B cell (primary cell): Measurements from ENCODE around the gene APPBP2. TPM values are rescaled to one million over a fixed set of nuclear protein-coding genes. Genes with fewer than 3 reads are reported as not detected.
"Not testable (repeated sequence)": the region's sequence is repeated elsewhere in the genome, so short reads cannot be mapped to it uniquely, and the experiment has no call there.

Experiments used
- ATAC-seq: fragments of 200-7000 bp; cut with Tn5 transposase; one replicate; pipeline ENCODE4 v1.10.0; 2021; ENCODE audit warnings: low read depth, mild to moderate bottlenecking, moderate number of reproducible peaks, moderate library complexity
- CTCF ChIA-PET: fragments of 350-600 bp; sonication (Branson Sonifier 250); formaldehyde crosslinking; loops from one replicate; lab custom pipeline; 2021; ENCODE audit warnings: antibody characterized with exemption, inconsistent platforms; lab: Charles Lee
- POLR2A ChIA-PET: fragments of 350-600 bp; sonication (Branson Sonifier 250); formaldehyde crosslinking; loops from one replicate; lab custom pipeline; 2021; ENCODE audit warnings: antibody characterized with exemption; lab: Charles Lee
- DNase-seq: peaks from one replicate; pipeline ENCODE4 v3.0.0; 2013
- H2AFZ ChIP-seq: 2 replicates; pipeline ENCODE4 v1.6.1; 2012; ENCODE audit warnings: mild to moderate bottlenecking, low read depth, low read length; ENCODE audit not compliant: insufficient read depth, poor library complexity, severe bottlenecking
- H3K27ac ChIP-seq, 2 donors: 1 replicate in 1 of 2; 2 replicates in 1 of 2; pipeline ENCODE4 v1.5.1; 2012 to 2013; ENCODE audit warnings: low read length in 2 of 2, mild to moderate bottlenecking in 2 of 2, moderate library complexity in 1 of 2
- H3K27me3 ChIP-seq, 4 experiments: fragments of 200-600 bp in 1 of 4; sonication (generic) in 1 of 4; replicated peaks in 1 of 4; 1 replicate in 2 of 4; 2 replicates in 2 of 4; pipeline versions ENCODE4 v1.6.1 to v1.7.0; 2013 to 2016; ENCODE audit warnings: low read length in 3 of 4, mild to moderate bottlenecking in 2 of 4, mixed read lengths in 1 of 4, moderate library complexity in 1 of 4; ENCODE audit not compliant: insufficient read depth in 4 of 4, control insufficient read depth in 3 of 4; ENCODE audit errors: control extremely low read depth in 1 of 4
- H3K36me3 ChIP-seq, 2 experiments: replicated peaks in 1 of 2; 1 replicate in 1 of 2; 2 replicates in 1 of 2; pipeline versions ENCODE4 v1.6.1 to v1.7.1; 2013; ENCODE audit warnings: low read length in 1 of 2; ENCODE audit not compliant: insufficient read depth in 2 of 2, control insufficient read depth in 1 of 2; ENCODE audit errors: control extremely low read depth in 1 of 2, extremely low read depth in 1 of 2
- H3K4me1 ChIP-seq, 2 donors: fragments of 200-600 bp in 1 of 2; sonication (generic) in 1 of 2; 1 replicate in 1 of 2; 2 replicates in 1 of 2; pipeline versions ENCODE4 v1.5.1 to v1.6.1; 2013 to 2017; ENCODE audit warnings: low read length in 2 of 2; ENCODE audit not compliant: control insufficient read depth in 2 of 2, insufficient read depth in 2 of 2
- H3K4me2 ChIP-seq: replicated peaks from 2 replicates; pipeline ENCODE3; 2012; ENCODE audit warnings: mild to moderate bottlenecking, low read depth, low read length; ENCODE audit not compliant: poor library complexity, severe bottlenecking
- H3K4me3 ChIP-seq, 5 experiments: fragments of 200-600 bp in 1 of 5; sonication (generic) in 1 of 5; 1 replicate in 3 of 5; 2 replicates in 2 of 5; pipeline versions ENCODE4 v1.5.1 to v1.7.0; 2011 to 2016; ENCODE audit warnings: low read length in 4 of 5, mild to moderate bottlenecking in 4 of 5, low read depth in 2 of 5, control low read depth in 1 of 5, moderate library complexity in 1 of 5; ENCODE audit not compliant: insufficient read depth in 1 of 5; ENCODE audit errors: control extremely low read depth in 1 of 5, extremely low read depth in 1 of 5
- H3K79me2 ChIP-seq: fragments of 200-600 bp; sonication (generic); one replicate; pipeline ENCODE4 v1.6.0; 2016; ENCODE audit warnings: low read length; ENCODE audit not compliant: control insufficient read depth, insufficient read depth
- H3K9ac ChIP-seq: fragments of 200-600 bp; sonication (generic); 2 replicates; pipeline ENCODE4 v1.6.1; 2017; ENCODE audit warnings: mild to moderate bottlenecking, low read length, moderate library complexity
- H3K9me3 ChIP-seq, 3 donors: one replicate each; pipeline versions ENCODE4 v1.6.1 to v1.7.1; 2013; ENCODE audit warnings: low read length in 2 of 3; ENCODE audit not compliant: control insufficient read depth in 2 of 3, insufficient read depth in 1 of 3; ENCODE audit errors: control extremely low read depth in 1 of 3
- H4K20me1 ChIP-seq: 2 replicates; pipeline ENCODE4 v1.6.0; 2012; ENCODE audit warnings: mild to moderate bottlenecking, low read length; ENCODE audit not compliant: insufficient read depth, control insufficient read depth, poor library complexity, severe bottlenecking
- H3K27ac Mint-ChIP-seq: one replicate; pipeline ENCODE4 v1.8.0; 2021; ENCODE audit warnings: mixed read lengths
- H3K27me3 Mint-ChIP-seq: one replicate; pipeline ENCODE4 v1.8.0; 2021; ENCODE audit warnings: mixed read lengths
- H3K4me1 Mint-ChIP-seq: one replicate; pipeline ENCODE4 v1.8.0; 2021; ENCODE audit warnings: mixed read lengths
- H3K4me3 Mint-ChIP-seq: one replicate; pipeline ENCODE4 v1.8.0; 2021; ENCODE audit warnings: mixed read lengths
- H3K9me3 Mint-ChIP-seq: one replicate; pipeline ENCODE4 v1.8.0; 2022; ENCODE audit warnings: mixed read lengths; ENCODE audit not compliant: insufficient read depth
- EZH2 ChIP-seq: IDR thresholded peaks from 2 replicates; pipeline ENCODE4 v1.6.1; 2012; ENCODE audit warnings: borderline replicate concordance, low read depth, mild to moderate bottlenecking, moderate library complexity, low read length; ENCODE audit not compliant: insufficient read depth, poor library complexity, severe bottlenecking
- WGBS: methylation state at CpG from one replicate; pipeline ENCODE4 v1.1.5; 2013; ENCODE audit warnings: missing lambda C conversion rate; ENCODE audit not compliant: insufficient coverage; 5-methylcytosine and 5-hydroxymethylcytosine counted together
- intact Hi-C: fragments of 100-400 bp; cut with micrococcal nuclease; formaldehyde crosslinking; loops from one replicate; pipeline ENCODE4 v1.10.0; 2022
- polyA plus RNA-seq: library from polyadenylated mRNA; depleted of rRNA; stranded (reverse); fragments of >200 nt; gene quantifications from 2 replicates; pipeline ENCODE4 v1.2.3, GENCODE V29; 2012
- total RNA-seq, 2 donors: library from RNA; stranded (reverse); fragments of 120-200 nt in 1 of 2; gene quantifications; 1 replicate in 1 of 2; 2 replicates in 1 of 2; pipeline versions ENCODE4 v1.2.3 to v1.2.4, GENCODE V29; 2013 to 2022
- TF ChIP-seq, protein P1 (sequence below): fragments of 200-600 bp; IDR thresholded peaks from one replicate; pipeline ENCODE4 v1.8.0; 2022; ENCODE audit warnings: antibody characterized with exemption, mild to moderate bottlenecking

Gene APPBP2
- total and polyA plus RNA-seq, 2 donors (not counting 1 experiment from before 2014, with no cell fraction given), result 6.3 to 38.8 TPM

DNA sequence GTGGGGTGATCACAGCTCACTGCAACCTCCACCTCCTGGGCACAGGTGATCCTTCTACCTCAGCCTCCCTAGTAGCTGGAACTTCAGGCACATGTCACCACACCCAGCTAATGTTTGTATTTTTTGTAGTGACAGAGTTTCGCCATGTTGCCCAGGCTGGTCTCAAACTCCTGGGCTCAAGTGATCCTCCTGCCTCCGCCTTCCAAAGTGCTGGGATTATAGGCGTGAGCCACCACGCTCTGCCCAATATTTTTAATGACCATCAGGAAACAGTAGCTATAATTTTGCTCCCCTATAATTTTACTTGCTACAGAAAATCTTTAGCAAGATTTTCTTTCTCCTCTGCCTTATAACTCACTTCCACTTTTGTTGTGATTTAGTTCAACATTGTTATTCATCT lies 29.7 kb upstream of the APPBP2 start:
- TF ChIP-seq, protein P1, sequence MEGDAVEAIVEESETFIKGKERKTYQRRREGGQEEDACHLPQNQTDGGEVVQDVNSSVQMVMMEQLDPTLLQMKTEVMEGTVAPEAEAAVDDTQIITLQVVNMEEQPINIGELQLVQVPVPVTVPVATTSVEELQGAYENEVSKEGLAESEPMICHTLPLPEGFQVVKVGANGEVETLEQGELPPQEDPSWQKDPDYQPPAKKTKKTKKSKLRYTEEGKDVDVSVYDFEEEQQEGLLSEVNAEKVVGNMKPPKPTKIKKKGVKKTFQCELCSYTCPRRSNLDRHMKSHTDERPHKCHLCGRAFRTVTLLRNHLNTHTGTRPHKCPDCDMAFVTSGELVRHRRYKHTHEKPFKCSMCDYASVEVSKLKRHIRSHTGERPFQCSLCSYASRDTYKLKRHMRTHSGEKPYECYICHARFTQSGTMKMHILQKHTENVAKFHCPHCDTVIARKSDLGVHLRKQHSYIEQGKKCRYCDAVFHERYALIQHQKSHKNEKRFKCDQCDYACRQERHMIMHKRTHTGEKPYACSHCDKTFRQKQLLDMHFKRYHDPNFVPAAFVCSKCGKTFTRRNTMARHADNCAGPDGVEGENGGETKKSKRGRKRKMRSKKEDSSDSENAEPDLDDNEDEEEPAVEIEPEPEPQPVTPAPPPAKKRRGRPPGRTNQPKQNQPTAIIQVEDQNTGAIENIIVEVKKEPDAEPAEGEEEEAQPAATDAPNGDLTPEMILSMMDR, result no peak
- no peak for TF ChIP-seq EZH2
- no peaks in the 10 kb centered on the region for H3K79me2 ChIP-seq
- no peaks in the 10 kb centered on the region for H3K27me3 Mint-ChIP-seq
- H3K9ac ChIP-seq, result no peak overlapping the region
- no peak overlapping the region for H3K4me2 ChIP-seq
- peaks cover 1 to 67% (median 22%) of the 10 kb centered on the region in 3 donors for H3K9me3 ChIP-seq
- H3K27me3 ChIP-seq, result no peaks in the 10 kb centered on the region
- intact Hi-C loops, result no loop called here
- no peak overlapping the region for H2AFZ ChIP-seq
- no peak overlapping the region for H3K4me3 Mint-ChIP-seq
- H3K27ac Mint-ChIP-seq, result no peak overlapping the region
- no peaks in the 10 kb centered on the region for H3K4me1 Mint-ChIP-seq
- no peaks in the 10 kb centered on the region for H3K36me3 ChIP-seq
- no peaks in the 10 kb centered on the region for H4K20me1 ChIP-seq
- DNase-seq (no peak), ATAC-seq (no peak)
- ChIA-PET CTCF (interaction anchor here (2.1 kb wide), 1 partner anchor 14 kb away, joined by 5 read pairs; no protein-coding TSS in a partner anchor), POLR2A (no interaction called here)
- H3K27ac ChIP-seq, result no peak overlapping the region
- no peak overlapping the region for H3K4me3 ChIP-seq
- H3K9me3 Mint-ChIP-seq, result peaks cover 11% of the 10 kb centered on the region
- no peaks in the 10 kb centered on the region for H3K4me1 ChIP-seq
- WGBS, result 100% methylated on average over 3 of the region's 4 CpGs

DNA sequence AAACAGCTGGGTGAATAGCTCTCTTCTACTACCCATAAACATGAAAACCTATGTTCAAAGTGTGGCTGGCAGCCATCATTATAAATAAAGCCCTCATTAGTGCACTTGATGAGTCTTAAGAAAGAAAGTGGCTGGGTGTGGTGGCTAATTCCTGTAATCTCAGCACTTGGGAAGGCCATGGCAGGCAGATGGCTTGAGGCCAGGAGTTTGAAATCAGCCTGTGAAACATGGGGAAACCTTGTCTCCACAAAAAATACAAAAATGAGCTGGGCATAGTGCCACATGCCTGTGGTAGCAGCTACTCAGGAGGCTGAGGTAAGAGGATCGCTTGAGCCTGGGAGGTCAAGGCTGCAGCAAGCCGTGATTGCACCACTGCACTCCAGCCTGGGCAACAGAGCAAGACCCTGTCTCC lies 28.3 kb upstream of the APPBP2 start:
- Mint-ChIP-seq H3K4me1 (no peaks in the 10 kb centered on the region), H3K27me3 (no peaks in the 10 kb centered on the region), H3K9me3 (peaks cover 7% of the 10 kb centered on the region), H3K27ac (no peak overlapping the region), H3K4me3 (no peak overlapping the region)
- H3K27me3 ChIP-seq, result no peaks in the 10 kb centered on the region
- no peaks in the 10 kb centered on the region for H4K20me1 ChIP-seq
- H3K9ac ChIP-seq, result no peak overlapping the region
- ChIA-PET POLR2A (no interaction called here), CTCF (interaction anchor here (1.1 to 1.2 kb wide), 2 partner anchors 15 to 16 kb away, joined by 3 read pairs; no protein-coding TSS in a partner anchor)
- H3K9me3 ChIP-seq, result peaks cover 1 to 53% (median 22%) of the 10 kb centered on the region in 3 donors
- no peaks in the 10 kb centered on the region for H3K36me3 ChIP-seq
- DNase-seq (no peak), ATAC-seq (no peak)
- H3K4me1 ChIP-seq, result no peaks in the 10 kb centered on the region
- no peak overlapping the region for H3K4me3 ChIP-seq
- WGBS, result 100% methylated on average over 1 of the region's 2 CpGs
- H2AFZ ChIP-seq, result no peak overlapping the region
- no peak overlapping the region for H3K27ac ChIP-seq
- H3K4me2 ChIP-seq, result no peak overlapping the region
- no peak for TF ChIP-seq EZH2
- TF ChIP-seq, protein P1, result no peak
- intact Hi-C loops, result no loop called here
- no peaks in the 10 kb centered on the region for H3K79me2 ChIP-seq

DNA sequence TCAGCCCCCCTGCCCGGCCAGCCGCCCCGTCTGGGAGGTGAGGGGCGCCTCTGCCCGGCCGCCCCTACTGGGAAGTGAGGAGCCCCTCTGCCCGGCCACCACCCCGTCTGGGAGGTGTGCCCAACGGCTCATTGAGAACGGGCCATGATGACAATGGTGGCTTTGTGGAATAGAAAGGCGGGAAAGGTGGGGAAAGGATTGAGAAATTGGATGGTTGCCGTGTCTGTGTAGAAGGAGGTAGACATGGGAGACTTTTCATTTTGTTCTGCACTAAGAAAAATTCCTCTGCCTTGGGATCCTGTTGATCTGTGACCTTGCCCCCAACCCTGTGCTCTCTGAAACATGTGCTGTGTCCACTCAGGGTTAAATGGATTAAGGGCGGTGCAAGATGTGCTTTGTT lies 26.2 kb upstream of the APPBP2 start:
- H3K4me3 ChIP-seq, H2AFZ ChIP-seq, H3K27me3 ChIP-seq, H3K4me3 Mint-ChIP-seq, intact Hi-C loops, DNase-seq, POLR2A ChIA-PET, H3K27ac Mint-ChIP-seq, H3K27me3 Mint-ChIP-seq, H3K4me1 ChIP-seq, ATAC-seq, H3K9ac ChIP-seq, CTCF ChIA-PET, H3K79me2 ChIP-seq, H3K27ac ChIP-seq, H3K4me1 Mint-ChIP-seq, H3K9me3 Mint-ChIP-seq, H4K20me1 ChIP-seq, H3K36me3 ChIP-seq, H3K4me2 ChIP-seq: not testable (repeated sequence)
- peaks cover 0 to 32% (median 5%) of the 10 kb centered on the region in 3 donors for H3K9me3 ChIP-seq
- 100% methylated on average over 2 of the region's 13 CpGs for WGBS
